Suprapubic skin (tissue), 4 donors: Measurements from ENCODE around the gene HDGF. TPM values are rescaled to one million over a fixed set of nuclear protein-coding genes. Genes with fewer than 3 reads are reported as not detected.

Source experiments
- DNase-seq, 2 donors: peaks; one replicate each; pipeline ENCODE4 v3.0.0-alpha.2; 2019; ENCODE audit warnings: low spot score in 2 of 2
- H3K27ac ChIP-seq: fragments of 200-600 bp; sonication (generic); one replicate; pipeline ENCODE4 v1.5.1; 2019
- H3K27me3 ChIP-seq: fragments of 200-600 bp; sonication (generic); one replicate; pipeline ENCODE4 v1.5.1; 2019
- H3K36me3 ChIP-seq: fragments of 200-600 bp; sonication (generic); one replicate; pipeline ENCODE4 v1.5.1; 2019
- H3K4me1 ChIP-seq: fragments of 200-600 bp; sonication (generic); one replicate; pipeline ENCODE4 v1.5.1; 2019
- H3K4me3 ChIP-seq: fragments of 200-600 bp; sonication (generic); one replicate; pipeline ENCODE4 v1.5.1; 2019; ENCODE audit warnings: mild to moderate bottlenecking
- H3K9me3 ChIP-seq: fragments of 200-600 bp; sonication (generic); one replicate; pipeline ENCODE4 v1.5.1; 2019
- CTCF ChIP-seq, 2 donors: fragments of 200-600 bp in 1 of 2; fragments of 450-650 bp in 1 of 2; sonication (generic) in 1 of 2; IDR thresholded peaks; one replicate each; pipeline ENCODE4 v1.5.1; 2016 to 2019; ENCODE audit warnings: antibody characterized with exemption in 2 of 2, mild to moderate bottlenecking in 1 of 2, moderate library complexity in 1 of 2
- EP300 ChIP-seq: sonication (generic); formaldehyde crosslinking; IDR thresholded peaks from one replicate; pipeline ENCODE4 v1.6.1; 2017; ENCODE audit warnings: antibody characterized with exemption
- POLR2A ChIP-seq, 2 donors: fragments of 450-650 bp; IDR thresholded peaks; one replicate each; pipeline ENCODE4 v1.6.1; 2017; ENCODE audit warnings: antibody characterized with exemption in 2 of 2, mild to moderate bottlenecking in 2 of 2, moderate library complexity in 2 of 2
- POLR2AphosphoS5 ChIP-seq, 3 donors: sonication (generic); formaldehyde crosslinking; IDR thresholded peaks; one replicate each; pipeline ENCODE4 v1.6.1; 2017; ENCODE audit warnings: antibody characterized with exemption in 3 of 3
- WGBS: methylation state at CpG from one replicate; pipeline ENCODE4 v1.1.5; 2018; 5-methylcytosine and 5-hydroxymethylcytosine counted together
- total RNA-seq, 4 donors: library from RNA; depleted of rRNA; stranded (reverse); fragments of >200 nt; gene quantifications; one replicate each; pipeline ENCODE4 v1.1.0, GENCODE V29; 2016

The HDGF gene
- total RNA-seq, 4 donors from 2014 or later = 178 to 250 (median 210) TPM

GRCh38 chr1:156772728-156773497, 21.4 kb upstream of the HDGF start:
- WGBS = 44% methylated on average over 9 of the region's 9 CpGs
- H3K4me1 ChIP-seq = peaks cover 54% of the 10 kb centered on the region
- H3K4me3 ChIP-seq = no peak overlapping the region
- DNase-seq = no peak
- H3K9me3 ChIP-seq = no peaks in the 10 kb centered on the region
- H3K27me3 ChIP-seq = no peaks in the 10 kb centered on the region
- H3K36me3 ChIP-seq = peaks cover 11% of the 10 kb centered on the region
- H3K27ac ChIP-seq = no peak overlapping the region
- no peak for TF ChIP-seq CTCF (IDR thresholded peaks at IDR 0.05)
- TF ChIP-seq POLR2A (IDR thresholded peaks at IDR 0.05) = no peak
- no peak for TF ChIP-seq EP300
- TF ChIP-seq POLR2AphosphoS5 (IDR thresholded peaks at IDR 0.05) = no peak

DNA sequence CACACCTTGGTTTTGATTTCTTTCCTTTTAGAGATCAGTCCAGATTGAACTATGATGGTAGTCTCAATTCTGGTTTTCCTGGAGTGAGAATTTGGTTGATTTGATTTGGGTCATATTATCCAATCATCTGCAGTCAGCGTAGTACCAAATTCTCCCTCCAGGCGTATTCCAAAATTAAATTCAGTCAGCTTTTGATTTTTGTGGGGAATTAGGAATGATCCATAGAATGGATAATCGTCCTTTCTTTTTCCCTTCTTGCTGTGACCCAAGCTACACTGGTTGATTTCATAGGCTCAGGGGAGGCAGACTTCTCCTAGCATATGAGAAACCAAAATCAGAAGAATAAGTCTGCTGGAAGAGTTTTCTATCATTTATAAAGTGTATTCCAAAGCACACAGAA, 20.7 kb upstream of the HDGF start:
- Histone ChIP-seq H3K4me3 (no peak overlapping the region), H3K9me3 (no peaks in the 10 kb centered on the region), H3K36me3 (peaks cover 11% of the 10 kb centered on the region), H3K27ac (no peak overlapping the region), H3K4me1 (peaks cover 53% of the 10 kb centered on the region), H3K27me3 (no peaks in the 10 kb centered on the region)
- TF ChIP-seq EP300 (no peak), POLR2A (IDR thresholded peaks at IDR 0.05) (no peak), CTCF (IDR thresholded peaks at IDR 0.05) (no peak), POLR2AphosphoS5 (IDR thresholded peaks at IDR 0.05) (no peak)
- 70% methylated on average over 3 of the region's 3 CpGs for WGBS
- DNase-seq = no peak

GRCh38 chr1:156768610-156769295, 17.3 kb upstream of the HDGF start:
- H3K4me1 ChIP-seq = peaks cover 62% of the 10 kb centered on the region
- H3K9me3 ChIP-seq = no peaks in the 10 kb centered on the region
- H3K36me3 ChIP-seq = peaks cover 11% of the 10 kb centered on the region
- no peak for TF ChIP-seq EP300
- no peak for TF ChIP-seq CTCF (IDR thresholded peaks at IDR 0.05)
- no peak for TF ChIP-seq POLR2AphosphoS5 (IDR thresholded peaks at IDR 0.05)
- TF ChIP-seq POLR2A (IDR thresholded peaks at IDR 0.05) = no peak
- H3K27me3 ChIP-seq = no peaks in the 10 kb centered on the region
- 20% methylated on average over 8 of the region's 8 CpGs for WGBS
- peak overlapping the region; percentile 98 for H3K4me3 ChIP-seq
- no peak for DNase-seq
- no peak overlapping the region for H3K27ac ChIP-seq

- H3K4me3 ChIP-seq = peak overlapping the region; percentile 98
- H3K27me3 ChIP-seq = no peaks in the 10 kb centered on the region
- peak in 1 of 2 donors; percentile 77 for DNase-seq
- peaks cover 56% of the 10 kb centered on the region for H3K4me1 ChIP-seq
- peaks cover 11% of the 10 kb centered on the region for H3K36me3 ChIP-seq
- peak overlapping the region; percentile 97 for H3K27ac ChIP-seq
- WGBS = 1% methylated on average over 14 of the region's 31 CpGs
- H3K9me3 ChIP-seq = no peaks in the 10 kb centered on the region
- no peak for TF ChIP-seq POLR2A (IDR thresholded peaks at IDR 0.05)
- no peak for TF ChIP-seq EP300
- TF ChIP-seq CTCF (IDR thresholded peaks at IDR 0.05) = no peak
- no peak for TF ChIP-seq POLR2AphosphoS5 (IDR thresholded peaks at IDR 0.05)
Observed at GRCh38 chr1:156767879-156768604, 16.6 kb upstream of the HDGF start.
